Adipocyte (in vitro differentiated cells): Measurements from ENCODE around the gene G6PC1.
"Not testable (repeated sequence)": the region's sequence is repeated elsewhere in the genome, so short reads cannot be mapped to it uniquely, and the experiment has no call there.

ENCODE experiments used
- DNase-seq: peaks from one replicate; pipeline ENCODE4 v3.0.0-alpha.2; 2015; ENCODE audit warnings: low read depth
- H3K27me3 ChIP-seq: replicated peaks from 2 replicates; pipeline ENCODE4 v1.7.0; 2013; ENCODE audit warnings: mild to moderate bottlenecking, low read length, moderate library complexity; ENCODE audit not compliant: control insufficient read depth, insufficient read depth
- H3K36me3 ChIP-seq: 2 replicates; pipeline ENCODE4 v1.7.0; 2013; ENCODE audit warnings: low read length, mild to moderate bottlenecking, moderate library complexity; ENCODE audit not compliant: control insufficient read depth, insufficient read depth, severe bottlenecking
- H3K4me1 ChIP-seq: 2 replicates; pipeline ENCODE4 v1.7.0; 2013; ENCODE audit warnings: mild to moderate bottlenecking, low read length, moderate library complexity; ENCODE audit not compliant: control insufficient read depth, insufficient read depth
- H3K4me3 ChIP-seq: 2 replicates; pipeline ENCODE4 v1.7.0; 2013; ENCODE audit warnings: mild to moderate bottlenecking, low read length, moderate library complexity
- H3K9ac ChIP-seq: 2 replicates; pipeline ENCODE4 v1.7.0; 2013; ENCODE audit warnings: mild to moderate bottlenecking, low read length, moderate library complexity
- H3K9me3 ChIP-seq: 2 replicates; pipeline ENCODE4 v1.7.0; 2013; ENCODE audit warnings: mild to moderate bottlenecking, low read length, moderate library complexity; ENCODE audit not compliant: control insufficient read depth

The G6PC1 gene

DNA sequence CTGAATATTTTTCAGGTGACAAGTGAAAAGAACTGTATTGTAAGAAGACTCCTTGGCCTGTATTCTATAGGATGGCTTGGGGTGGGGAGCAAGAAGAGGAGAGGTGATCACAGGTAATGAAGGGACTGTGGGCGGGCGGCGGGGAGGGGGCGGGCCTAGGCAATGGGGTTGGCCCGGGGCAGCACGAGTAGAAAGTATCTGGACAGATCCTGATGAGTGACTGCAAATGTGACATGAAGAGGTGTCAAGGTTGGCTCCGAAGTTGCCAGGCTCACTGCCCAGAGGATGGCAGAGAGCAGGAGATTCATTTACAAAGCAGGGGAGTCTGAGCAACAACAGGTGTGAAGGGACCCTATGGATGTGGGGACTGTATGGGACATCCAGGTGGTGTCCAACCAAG, 10.8 kb upstream of the G6PC1 start:
- Histone ChIP-seq H3K4me1 (peaks cover 33% of the 10 kb centered on the region), H3K4me3 (no peak overlapping the region), H3K9me3 (no peaks in the 10 kb centered on the region), H3K9ac (no peak overlapping the region), H3K36me3 (no peaks in the 10 kb centered on the region), H3K27me3 (no peaks in the 10 kb centered on the region)
- no peak for DNase-seq

DNA sequence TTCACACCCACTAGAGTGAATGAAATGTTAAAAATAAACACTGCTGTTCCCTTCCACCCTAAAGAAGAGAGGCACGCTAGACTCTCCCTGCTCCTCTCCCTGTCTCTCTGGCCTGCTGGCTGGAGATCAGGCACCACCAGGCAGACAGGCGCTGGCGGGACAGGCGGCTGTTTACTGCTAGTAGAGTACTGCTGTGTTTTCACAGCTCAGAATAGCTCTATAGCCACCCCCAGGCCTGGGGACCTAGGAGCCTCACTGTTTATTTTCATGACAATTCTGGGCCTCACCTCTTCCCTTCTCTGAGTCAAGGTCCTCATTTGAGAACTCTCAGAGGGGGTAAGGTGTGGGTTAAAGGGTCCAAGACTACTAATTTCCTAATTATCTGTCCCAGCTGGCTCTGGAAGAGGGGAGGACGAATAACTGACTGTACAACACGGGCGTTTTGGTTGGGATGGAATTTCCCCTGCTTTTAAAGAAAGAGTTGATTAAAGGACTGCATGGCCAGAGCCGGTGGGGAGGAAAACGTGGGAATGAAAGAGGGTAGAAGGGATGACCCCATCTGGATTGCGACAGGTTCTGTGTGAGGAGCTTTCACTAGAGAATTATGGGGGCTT, 9.0 kb upstream of the G6PC1 start:
- no peaks in the 10 kb centered on the region for H3K27me3 ChIP-seq
- no peak overlapping the region for H3K4me3 ChIP-seq
- DNase-seq, result peak; percentile 16
- peak overlapping the region; percentile 74 for H3K9ac ChIP-seq
- peaks cover 42% of the 10 kb centered on the region for H3K4me1 ChIP-seq
- H3K36me3 ChIP-seq, result no peaks in the 10 kb centered on the region
- no peaks in the 10 kb centered on the region for H3K9me3 ChIP-seq

DNA sequence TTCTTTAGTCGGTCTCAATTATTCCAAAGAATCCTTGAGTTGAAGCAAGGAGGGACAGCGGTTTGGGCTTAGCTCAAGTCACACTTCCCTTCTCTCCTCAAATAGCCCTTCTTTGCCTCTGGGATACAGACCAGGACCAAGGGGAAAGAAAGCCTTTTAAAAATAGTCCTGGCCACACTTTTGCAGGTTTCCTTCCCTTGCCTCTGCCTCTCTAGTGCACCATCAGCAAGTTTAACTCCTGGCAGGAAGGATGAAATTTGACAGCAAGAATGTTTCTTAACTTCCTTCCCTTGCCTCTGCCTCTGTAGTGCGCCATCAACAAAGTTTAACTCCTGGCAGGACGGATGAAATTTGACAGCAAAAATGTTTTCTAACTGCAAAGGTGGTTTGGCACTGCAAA, 7.2 kb upstream of the G6PC1 start:
- H3K36me3 ChIP-seq, result no peaks in the 10 kb centered on the region
- H3K9me3 ChIP-seq, result no peaks in the 10 kb centered on the region
- peaks cover 38% of the 10 kb centered on the region for H3K4me1 ChIP-seq
- no peak for DNase-seq
- H3K9ac ChIP-seq, result peak overlapping the region; percentile 29
- H3K27me3 ChIP-seq, result no peaks in the 10 kb centered on the region
- no peak overlapping the region for H3K4me3 ChIP-seq

DNA sequence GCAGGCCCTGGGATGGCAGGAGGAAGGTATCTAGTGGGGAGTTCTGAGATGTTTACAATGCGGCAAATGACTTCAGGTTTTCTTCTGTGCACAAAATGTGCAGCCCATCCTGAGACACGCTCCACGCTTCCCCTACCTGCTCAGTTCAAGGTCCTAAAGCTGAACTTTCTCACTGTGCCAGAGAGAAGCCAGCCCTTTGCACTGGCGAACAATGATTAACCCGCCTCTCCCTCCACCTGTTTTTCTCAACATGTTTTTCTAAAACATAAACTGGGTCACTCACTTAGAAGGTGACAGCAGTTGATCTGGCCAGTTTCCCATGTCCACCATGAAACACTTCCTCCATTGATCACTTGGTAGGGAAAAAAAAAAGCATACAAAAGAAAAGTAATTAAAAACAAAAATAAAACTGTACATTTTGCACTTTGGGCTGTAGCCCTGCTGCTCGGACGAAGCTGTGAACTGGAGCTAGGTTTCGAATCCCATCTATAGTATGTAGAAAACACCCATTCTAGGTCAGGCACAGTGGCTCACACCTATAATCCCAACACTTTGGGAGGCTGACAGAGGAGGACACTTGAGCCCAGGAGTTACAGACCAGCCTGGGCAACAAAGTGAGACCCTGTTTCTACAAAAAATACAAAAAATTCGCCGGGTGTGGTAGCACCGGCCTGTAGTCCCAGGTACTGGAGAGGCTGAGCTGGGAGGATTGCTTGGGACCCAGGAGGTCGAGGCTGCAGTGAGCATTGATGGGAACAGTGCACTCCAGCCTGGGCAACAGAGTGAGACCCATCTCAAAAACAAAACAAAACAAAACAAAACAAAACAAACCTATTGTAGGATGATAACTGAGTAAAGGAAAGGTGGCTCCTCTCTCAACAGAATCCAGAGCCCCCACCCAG, 6.1 kb upstream of the G6PC1 start:
- peaks cover 38% of the 10 kb centered on the region for H3K4me1 ChIP-seq
- H3K9me3 ChIP-seq, result no peaks in the 10 kb centered on the region
- no peaks in the 10 kb centered on the region for H3K27me3 ChIP-seq
- DNase-seq, result no peak
- H3K4me3 ChIP-seq, result peak overlapping the region; percentile 30
- peak overlapping the region; percentile 17 for H3K9ac ChIP-seq
- no peaks in the 10 kb centered on the region for H3K36me3 ChIP-seq

DNA sequence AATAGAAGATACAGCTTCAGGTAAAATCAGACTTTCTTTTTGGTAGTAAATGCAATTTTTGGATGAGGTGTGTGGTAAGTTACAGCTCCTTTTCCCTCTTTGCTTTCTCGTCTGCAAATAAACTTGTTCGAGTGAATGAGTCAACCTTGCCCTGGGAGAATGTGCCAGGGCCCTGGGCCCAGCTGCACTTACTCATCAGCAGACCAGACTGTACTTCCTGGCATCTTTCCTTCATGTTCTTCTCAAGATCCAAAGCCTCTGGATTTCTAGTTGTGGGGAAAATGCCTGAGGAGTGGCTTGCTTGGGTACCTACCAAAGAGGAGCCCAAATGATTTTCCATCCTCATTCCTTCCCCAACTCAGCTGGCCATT, 5.4 kb upstream of the G6PC1 start:
- peaks cover 38% of the 10 kb centered on the region for H3K4me1 ChIP-seq
- H3K9ac ChIP-seq, result peak overlapping the region; percentile 17
- no peaks in the 10 kb centered on the region for H3K27me3 ChIP-seq
- H3K4me3 ChIP-seq, result peak overlapping the region; percentile 30
- H3K9me3 ChIP-seq, result no peaks in the 10 kb centered on the region
- DNase-seq, result peak; percentile 80
- H3K36me3 ChIP-seq, result no peaks in the 10 kb centered on the region

DNA sequence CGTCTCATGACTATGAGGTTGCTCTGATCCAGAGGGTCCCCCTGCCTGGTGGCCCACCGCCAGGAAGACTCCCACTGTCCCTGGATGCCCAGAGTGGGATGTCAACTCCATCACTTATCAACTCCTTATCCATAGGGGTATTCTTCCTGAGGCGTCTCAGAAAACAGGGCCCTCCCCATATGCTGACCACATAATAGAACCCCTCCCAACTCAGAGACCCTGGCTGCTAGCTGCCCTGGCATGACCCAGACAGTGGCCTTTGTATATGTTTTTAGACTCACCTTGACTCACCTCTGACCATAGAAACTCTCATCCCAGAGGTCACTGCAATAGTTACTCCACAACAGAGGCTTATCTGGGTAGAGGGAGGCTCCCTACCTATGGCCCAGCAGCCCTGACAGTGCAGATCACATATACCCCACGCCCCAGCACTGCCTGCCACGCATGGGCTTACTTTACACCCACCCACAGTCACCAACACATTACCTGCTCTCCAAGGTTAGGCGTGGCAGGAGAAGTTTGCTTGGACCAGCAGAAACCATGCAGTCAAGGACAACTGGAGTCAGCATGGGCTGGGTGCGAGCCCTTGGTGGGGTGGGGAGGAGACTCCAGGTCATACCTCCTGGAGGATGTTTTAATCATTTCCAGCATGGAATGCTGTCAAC, 2.3 kb upstream of the G6PC1 start:
- Histone ChIP-seq H3K36me3 (no peaks in the 10 kb centered on the region), H3K4me3 (no peak overlapping the region), H3K4me1 (peaks cover 23% of the 10 kb centered on the region), H3K9me3 (no peaks in the 10 kb centered on the region), H3K9ac (no peak overlapping the region), H3K27me3 (peaks cover 6% of the 10 kb centered on the region)
- no peak for DNase-seq

DNA sequence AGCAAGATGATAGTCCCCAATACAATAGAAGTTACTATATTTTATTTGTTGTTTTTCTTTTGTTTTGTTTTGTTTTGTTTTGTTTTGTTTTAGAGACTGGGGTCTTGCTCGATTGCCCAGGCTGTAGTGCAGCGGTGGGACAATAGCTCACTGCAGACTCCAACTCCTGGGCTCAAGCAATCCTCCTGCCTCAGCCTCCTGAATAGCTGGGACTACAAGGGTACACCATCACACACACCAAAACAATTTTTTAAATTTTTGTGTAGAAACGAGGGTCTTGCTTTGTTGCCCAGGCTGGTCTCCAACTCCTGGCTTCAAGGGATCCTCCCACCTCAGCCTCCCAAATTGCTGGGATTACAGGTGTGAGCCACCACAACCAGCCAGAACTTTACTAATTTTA, 618 bp upstream of the G6PC1 start:
- H3K36me3 ChIP-seq, H3K9ac ChIP-seq, H3K4me3 ChIP-seq, DNase-seq, H3K27me3 ChIP-seq, H3K9me3 ChIP-seq: not testable (repeated sequence)
- H3K4me1 ChIP-seq, result peaks cover 13% of the 10 kb centered on the region

DNA sequence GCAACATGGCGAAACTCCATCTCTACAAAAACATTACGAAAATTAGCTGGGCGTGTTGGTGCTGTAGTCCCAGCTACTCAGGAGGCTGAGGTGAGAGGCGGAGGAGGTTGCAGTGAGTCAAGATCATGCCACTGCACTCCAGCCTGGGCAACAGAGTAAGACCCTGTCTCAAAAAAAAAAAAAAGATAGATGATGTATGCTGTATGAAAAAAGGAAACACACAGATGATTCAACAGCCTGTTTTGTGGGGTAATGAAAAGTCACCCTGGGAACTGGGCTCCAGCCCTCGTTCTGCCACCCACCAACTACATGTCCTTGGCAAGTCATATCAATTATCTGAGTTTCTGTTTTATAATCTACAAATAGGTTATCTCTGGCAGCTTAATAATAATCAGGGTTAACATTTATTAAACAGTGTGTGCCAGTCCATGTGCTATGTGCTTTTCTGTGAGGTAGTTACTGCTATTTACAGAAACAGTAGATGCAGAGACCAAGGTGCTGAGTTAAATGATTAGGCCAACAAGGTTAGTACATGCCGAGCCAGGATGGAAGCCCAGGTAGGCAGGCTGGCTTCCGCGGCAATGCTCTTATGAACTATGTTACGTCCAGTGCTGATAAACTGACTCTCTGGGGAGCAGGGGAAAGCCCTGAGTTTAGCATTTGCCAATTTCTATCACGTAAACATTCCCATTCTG, 1.1 kb downstream of the G6PC1 start:
- Histone ChIP-seq H3K4me1 (peaks cover 6% of the 10 kb centered on the region), H3K9ac (no peak overlapping the region), H3K9me3 (no peaks in the 10 kb centered on the region), H3K36me3 (no peaks in the 10 kb centered on the region), H3K4me3 (no peak overlapping the region), H3K27me3 (peaks cover 10% of the 10 kb centered on the region)
- DNase-seq, result no peak

DNA sequence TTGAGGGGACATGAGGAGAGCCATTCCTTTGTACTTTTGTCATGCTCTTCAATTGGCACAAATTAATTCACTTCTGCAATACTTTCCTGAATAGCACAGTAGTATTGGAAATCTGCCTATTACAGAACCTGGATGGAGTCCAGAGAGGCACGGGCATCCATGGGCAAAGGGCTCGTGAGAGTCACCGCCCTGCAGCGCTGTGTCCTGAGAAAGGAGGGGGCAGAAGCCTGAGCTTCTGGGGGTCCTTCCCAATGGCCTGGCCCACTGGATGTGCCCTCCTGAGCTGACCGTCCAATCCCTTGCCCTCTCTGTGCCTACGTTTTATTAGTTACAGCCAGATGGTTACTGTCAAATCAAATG, 3.5 kb downstream of the G6PC1 start:
- Histone ChIP-seq H3K9ac (no peak overlapping the region), H3K27me3 (peaks cover 12% of the 10 kb centered on the region), H3K9me3 (no peaks in the 10 kb centered on the region), H3K4me1 (peaks cover 6% of the 10 kb centered on the region), H3K36me3 (no peaks in the 10 kb centered on the region), H3K4me3 (no peak overlapping the region)
- DNase-seq, result no peak

DNA sequence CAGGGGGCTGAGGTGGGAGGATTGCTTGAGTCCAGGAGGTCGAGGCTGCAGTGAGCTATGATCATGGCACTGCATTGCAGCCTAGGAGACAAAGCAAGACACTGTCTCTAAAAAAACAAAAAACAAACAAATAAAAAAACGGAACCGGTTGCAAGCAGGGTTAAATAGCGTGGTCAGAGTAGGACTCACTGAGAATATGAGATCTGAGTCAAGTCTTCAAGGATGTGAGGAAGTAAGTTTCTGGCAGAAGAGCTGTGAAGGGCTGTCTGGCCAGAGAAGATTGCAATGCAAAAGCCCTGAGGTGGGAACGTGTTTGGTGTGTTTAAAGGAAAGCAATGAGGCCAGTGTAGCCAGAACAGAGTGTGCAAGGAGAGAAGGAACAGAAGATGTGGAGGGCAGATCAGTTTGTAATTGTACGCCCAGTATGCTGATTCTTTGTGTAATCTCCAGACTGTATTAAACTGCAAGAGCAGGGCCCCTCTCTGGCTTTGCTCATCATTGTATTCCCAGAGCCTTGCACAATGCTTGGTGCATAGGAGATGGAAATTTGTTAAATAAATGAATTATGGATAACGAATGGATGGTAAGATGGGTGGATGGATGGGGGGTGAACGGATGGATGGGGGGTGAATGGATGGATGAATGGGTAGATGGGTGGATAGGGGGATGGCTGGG, 6.3 kb downstream of the G6PC1 start:
- Histone ChIP-seq H3K4me1 (peaks cover 10% of the 10 kb centered on the region), H3K36me3 (no peaks in the 10 kb centered on the region), H3K4me3 (no peak overlapping the region), H3K9ac (no peak overlapping the region), H3K27me3 (peaks cover 25% of the 10 kb centered on the region), H3K9me3 (no peaks in the 10 kb centered on the region)
- no peak for DNase-seq
